Activated CD4-positive, alpha-beta T cell treated with anti-CD3 and anti-CD28 coated beads, Interleukin-2, amount 50 U/mL, for 16 hours (primary cell): ENCODE measurements around the gene CALM3.
"Not testable (repeated sequence)": the region's sequence is repeated elsewhere in the genome, so short reads cannot be mapped to it uniquely, and the experiment has no call there.

Experiments used
- DNase-seq: peaks from one replicate; pipeline ENCODE4 v3.0.0-alpha.2; 2020

CALM3 gene

DNA sequence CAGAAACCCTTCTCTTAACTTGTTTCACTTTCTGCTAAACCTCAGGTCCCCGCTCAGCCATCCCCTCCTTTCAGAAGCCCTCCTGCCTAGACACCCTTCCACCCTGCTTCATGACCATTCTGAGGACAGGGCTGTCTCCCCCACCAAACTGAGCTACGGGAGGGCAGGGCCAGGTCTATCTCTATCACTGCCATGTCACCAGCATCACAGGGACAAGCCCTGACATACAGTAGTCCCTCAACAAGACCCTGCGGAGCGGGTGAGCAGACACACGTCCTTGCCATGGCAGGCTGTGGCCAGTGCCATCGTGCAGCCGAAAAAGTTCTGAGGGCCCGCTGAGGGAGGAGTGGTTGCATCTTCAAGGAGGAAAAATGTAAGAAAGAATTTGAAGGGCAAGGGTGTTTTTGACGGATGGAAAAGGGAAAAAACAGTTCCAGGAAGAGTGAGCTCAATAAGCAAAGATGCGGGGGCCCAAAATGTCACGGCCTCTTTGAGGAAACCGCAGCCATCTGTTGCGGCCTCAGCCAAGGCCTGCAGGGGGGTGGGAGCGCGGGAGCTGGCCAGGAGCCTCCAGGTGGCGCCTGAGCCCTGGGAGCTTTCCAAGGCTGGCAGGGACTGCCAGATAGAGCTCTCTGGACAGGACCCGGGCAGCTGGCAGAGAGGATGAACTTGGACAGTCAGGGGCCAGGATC is 15.6 kb downstream of the CALM3 start:
- DNase-seq: peak; percentile 43

DNA sequence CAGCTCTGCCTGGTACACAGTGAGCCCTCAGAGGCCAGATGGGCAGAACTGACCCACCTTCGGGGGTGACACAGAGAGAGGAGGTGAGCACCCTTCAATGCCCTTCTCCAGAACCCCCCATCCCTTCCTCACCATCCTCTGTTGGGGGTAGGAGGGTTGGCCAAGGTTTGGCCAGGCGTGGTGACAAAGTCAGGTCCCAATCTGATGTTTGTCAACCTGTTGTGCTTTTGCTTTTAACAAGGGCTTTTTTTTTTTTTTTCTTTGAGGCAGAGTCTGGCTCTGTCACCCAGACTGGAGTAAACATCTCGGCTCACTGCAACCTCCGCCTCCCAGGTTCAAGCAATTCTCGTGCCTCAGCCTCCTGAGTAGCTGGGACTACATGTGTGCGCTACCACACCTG is 16.5 kb downstream of the CALM3 start:
- DNase-seq: no peak

DNA sequence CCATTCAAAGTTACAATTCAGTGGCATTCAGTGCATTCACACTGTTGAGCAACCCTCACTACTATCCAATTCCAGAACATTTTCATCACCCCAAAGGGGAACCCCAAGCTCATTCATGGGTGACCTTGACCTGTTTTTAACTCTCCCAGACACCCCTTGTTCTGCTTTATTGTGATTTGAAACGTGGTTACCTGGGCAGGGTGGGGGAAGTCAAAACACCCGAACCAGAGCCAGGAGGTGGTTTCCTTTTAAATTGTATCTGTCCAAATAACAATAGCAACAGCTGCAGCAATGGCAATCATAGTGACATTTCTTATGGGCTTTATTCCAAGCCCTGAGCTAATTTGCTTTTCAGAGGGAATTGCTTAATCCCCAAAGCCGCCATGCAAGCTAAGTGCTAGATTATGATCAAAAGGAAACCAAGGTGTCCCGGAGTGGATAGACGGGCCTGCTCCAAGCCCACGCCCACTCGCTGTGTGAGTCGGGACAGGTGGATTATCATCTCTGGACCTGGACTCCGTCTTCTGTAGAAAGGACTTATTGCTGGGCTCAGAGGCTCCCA is 17.6 kb downstream of the CALM3 start:
- no peak for DNase-seq

DNA sequence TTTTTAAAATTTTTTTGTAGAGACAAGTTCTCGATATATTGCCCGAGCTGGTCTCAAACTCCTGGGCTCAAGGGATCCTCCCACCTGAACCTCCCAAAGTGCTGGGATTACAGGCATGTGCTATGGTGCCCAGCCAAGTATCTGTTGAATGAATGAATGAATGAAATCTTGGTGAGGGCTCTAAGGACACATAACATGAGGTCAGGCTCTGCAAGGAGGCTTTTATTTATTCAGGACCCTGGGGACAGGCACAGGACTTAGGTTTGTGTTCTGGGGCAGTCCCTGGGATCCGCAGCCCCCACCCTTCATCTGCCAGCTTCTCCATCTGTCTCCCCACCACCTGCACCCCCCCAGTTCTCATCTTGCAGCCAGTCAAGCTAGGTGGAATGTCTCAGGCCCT is 19.1 kb downstream of the CALM3 start:
- no peak for DNase-seq

DNA sequence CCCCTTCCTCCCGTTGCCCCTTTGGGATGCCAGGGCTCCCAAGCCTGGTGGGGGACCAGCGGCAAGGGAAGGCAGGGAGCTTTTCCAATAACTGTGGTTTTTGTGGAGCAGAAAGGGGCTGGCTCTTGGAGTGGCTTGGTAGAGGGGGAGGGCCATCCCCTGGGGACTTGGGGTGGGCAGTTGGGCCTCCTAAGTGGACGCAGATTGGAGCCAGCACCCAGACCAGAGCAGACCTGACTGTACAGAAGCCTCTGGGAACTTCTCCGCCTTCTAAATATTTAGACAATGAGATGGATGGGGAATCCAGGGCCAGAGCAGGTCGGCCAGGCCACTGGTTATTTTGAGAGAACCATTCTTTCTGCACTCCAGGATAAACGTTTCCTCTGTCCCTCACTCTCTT is 19.6 kb downstream of the CALM3 start:
- no peak for DNase-seq

DNA sequence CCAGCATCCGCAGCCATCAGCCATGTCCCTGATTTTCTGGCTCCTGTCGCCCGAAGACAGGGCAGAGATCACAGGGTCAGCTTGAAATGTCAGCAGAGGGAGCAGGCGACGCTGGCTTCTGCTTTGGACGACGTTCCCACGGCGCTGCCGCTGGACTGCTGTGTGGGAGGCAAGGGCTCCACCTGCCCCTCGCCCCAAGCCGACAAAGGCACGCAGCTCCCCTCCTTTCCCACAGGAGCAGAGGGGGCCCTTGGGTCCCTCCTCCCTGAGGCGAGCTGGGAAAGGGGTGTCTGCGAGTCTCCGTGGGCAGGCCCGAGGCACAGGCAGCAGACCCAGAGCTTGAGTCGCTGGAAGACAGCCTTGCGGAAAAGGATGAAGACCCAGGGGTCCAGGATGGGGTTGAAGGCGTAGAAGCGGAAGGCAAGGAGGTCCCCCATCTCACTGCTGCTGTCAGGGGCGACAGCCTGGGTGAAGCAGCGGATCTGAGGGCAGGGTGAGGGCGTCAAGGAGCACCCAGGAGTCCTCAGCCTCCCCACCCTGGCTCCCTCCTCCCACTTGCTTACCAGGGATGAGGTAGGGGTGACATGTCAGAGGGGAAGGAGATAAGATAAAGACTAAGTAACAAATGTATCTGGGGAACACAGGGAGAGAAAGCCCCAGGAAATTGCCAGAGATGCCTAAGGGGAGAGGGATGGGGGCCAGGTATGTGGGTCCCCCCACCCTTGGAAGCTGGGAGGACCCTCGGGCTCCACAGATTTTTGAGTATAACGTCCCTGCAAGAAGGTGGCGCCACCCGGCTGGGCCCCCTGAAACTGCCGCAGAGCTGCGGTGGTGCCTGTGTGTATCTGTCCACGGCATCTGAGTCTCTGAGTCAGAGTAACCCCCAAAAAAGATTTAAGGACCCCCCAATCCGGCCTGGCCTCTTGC is 20.3 kb downstream of the CALM3 start:
- no peak for DNase-seq

DNA sequence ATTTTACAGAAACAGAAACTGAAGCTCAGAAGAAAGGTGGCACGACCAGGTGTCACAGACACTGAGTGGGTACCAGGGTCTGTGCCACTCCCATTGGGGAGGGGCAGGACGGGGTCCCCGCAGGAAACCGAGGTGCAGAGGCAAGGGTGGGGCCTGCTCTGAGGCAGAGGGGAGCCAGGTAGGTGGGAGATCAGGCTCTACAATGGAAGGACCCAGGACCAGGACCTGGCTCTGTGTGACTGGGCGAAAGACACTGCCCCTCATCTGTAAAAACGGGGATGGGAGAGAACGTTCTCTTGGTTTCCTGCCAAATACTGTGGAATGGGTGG is 21.0 kb downstream of the CALM3 start:
- no peak for DNase-seq

DNA sequence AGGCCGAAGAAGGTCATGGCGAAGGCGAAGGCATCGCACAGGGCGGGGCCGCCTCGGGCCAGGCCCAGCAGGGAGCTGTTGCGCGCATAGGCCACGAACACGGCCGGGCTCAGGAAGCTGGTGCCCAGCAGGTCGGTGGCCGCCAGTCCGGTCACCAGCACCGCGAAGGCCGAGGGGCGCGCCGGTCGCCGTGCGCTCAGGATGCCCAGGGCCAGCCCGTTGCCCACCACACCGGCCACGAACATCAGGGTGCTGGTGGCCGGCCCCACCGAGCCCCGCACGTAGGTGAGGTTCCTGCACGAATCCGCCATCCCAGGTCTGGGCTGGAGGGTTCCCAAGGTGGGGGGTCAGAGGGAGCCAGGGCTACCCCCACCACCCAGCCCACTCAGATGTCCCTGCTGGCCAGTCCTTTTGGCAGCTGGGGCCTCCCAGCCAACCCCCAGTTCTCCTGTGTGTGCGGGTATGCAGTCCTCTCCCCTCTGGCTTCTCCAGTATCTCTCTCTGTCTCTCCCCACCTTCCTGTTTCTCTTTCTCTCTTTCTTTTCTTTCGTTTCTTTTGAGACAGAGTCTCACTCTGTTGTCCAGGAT is 22.9 kb downstream of the CALM3 start:
- DNase-seq: no peak

DNA sequence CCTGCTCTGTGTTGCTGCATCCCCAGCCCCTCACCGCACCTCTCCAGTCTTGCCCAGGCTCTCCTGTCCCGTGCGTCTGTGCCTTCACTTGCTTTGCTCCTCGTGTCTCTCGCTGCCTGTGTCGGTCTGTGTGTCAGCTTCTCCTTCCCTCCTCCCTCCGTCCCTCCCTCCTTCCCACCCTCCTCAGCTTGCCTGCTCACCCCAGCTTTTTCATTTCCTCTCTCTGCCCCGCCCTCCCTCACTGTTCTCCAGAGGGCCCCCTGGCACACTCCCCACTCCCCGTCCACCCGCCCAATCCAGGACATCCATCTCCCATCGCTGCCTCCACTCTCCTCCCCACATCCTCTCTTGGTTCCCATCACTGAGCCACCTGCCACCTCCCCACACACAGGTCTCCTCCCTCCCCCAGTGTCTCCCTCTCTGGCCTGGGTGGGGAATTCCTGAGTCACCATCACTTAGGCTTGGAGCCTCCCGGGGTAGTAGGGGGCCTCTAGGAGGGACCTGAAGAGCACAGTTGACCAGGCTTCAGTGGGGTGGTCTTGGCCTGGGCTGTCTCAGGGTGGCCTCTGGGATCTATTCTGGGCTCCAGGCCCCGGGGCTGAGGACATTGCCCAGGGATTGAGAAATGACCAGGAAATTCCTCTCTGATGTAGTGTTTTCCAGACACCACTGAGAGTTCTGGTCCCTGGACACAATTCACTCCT is 24.0 kb downstream of the CALM3 start, which contains the start of gene PTGIR:
Gene PTGIR (minus strand): TSS at position 132 of the 704 bp plus-strand sequence. CDS start 864 bp downstream, outside the sequence.
- DNase-seq: no peak

DNA sequence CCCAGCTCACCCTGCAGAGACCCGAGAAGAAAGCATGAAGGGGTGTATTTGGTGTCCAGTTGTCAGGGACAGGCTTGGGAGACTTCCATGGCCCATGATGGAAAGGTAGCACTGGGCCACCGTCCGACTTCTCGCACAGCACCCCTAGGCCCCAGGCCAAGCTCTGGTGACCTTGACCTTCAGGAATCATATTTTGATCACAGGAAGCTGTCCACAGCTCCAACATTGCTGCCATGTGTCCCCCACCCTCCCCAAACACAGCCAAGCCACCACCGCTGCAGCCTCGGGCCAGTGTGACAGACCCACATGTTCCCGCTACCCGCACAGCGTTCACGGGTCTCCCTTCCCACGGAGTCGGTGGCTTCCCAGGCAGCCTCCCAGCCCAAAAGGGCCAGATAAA is 24.6 kb downstream of the CALM3 start:
- no peak for DNase-seq

DNA sequence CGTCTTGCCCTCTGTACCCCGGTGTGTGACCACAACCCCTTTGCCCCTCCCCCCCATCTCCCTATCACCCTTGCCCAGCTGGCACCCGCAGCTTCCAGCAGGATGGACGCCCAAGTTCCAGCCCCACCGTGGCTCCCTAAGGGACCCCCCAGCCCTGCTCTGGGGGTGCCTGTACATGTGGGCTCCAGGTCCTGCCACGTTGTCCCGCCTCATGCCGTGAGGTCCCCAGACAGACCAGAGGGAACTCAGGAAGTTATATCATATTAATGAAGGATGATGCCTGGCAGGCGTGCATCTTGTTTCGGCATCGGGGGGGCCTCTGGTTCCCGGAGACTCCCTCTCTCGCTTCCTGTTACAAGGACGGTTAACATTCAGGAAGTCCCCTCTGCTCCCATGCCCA is 25.3 kb downstream of the CALM3 start:
- DNase-seq: no peak

DNA sequence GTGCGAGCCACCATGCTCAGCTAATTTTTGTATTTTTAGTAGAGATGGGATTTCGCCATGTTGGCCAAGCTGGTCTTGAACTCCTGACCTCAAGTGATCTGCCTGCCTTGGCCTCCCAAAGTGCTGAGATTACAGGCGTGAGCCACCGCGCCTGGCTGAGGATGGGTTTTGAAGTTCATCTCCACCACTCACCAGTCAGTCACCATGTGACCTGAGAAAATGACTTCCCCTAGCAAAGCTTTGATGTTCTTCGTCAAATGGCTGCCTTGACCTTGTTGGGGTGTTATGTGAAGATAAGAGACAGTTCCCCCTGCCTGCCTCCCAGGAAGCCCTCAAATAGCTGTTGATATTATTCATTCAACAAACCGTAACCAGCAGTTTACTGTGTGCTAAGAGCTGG is 27.8 kb downstream of the CALM3 start:
- DNase-seq: not testable (repeated sequence)

DNA sequence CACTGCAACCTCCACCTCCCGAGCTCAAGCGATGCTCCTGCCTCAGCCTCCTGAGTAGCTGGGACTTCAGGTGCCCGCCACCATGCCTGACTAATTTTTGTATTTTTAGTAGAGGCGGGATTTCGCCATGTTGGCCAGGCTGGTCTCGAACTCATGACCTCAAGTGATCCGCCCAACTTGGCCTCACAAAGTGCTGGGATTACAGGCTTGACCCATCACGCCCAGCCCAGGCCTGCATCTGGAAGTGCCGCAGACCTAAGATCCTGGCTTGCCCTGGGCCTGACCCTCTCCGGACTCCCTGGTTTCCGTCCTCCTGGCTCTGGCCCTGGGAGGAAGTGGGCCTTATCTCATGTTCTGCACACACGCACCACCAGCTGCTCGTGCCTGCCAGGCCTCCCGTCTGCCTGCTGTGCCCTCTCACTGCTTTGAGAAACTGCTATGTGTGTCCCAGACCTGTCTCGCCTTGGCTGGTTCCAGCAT is 28.5 kb downstream of the CALM3 start:
- no peak for DNase-seq

DNA sequence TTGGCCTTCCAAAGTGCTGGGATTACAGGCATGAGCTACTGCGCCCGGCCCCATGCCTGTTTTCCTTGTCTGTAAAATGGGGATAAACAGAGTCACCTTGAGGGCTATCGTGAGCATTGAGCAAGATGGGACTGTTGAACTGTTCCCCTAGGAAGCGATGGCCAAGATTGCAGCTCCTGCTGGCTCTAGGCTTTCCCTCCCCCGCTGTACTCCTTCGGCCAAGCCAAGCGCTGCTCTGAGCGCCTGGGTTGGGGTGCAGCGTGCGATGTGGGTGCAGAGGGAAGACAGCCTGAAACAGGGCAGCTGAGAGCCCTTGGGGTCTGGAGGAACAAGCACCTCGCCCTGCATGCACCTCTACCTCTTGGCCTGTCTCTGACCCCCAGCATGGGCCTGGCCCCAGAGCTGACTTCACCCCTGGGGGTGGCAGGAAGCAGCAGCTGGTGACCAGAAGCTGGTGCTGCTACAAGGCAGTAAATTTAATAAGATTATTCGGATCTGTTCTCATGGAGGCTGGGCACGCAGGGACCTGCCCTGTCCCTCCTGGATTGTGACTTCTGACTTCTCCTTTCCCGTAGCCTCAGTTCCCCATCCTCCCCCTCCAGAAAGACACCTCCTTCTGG is 29.6 kb downstream of the CALM3 start:
- DNase-seq: no peak

DNA sequence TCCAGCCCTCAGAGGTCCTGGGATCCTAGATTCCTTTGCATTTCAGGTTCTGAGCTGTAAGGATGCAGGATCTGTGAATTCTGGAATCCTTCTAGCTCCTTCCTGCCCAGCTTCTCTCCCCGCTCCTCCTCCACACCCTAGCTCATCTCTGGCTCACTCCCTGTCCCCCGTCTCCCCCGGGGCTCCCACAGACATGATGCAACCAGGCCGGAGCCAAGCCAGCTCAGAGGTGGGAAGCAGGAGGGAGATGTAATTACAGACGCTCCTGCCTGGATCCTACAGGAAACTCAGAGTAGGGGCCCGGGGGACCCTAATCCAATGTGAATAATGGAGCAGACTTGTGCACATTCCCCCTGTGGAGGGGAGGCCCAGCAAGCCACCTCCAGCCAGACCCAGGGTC is 30.4 kb downstream of the CALM3 start:
- no peak for DNase-seq

DNA sequence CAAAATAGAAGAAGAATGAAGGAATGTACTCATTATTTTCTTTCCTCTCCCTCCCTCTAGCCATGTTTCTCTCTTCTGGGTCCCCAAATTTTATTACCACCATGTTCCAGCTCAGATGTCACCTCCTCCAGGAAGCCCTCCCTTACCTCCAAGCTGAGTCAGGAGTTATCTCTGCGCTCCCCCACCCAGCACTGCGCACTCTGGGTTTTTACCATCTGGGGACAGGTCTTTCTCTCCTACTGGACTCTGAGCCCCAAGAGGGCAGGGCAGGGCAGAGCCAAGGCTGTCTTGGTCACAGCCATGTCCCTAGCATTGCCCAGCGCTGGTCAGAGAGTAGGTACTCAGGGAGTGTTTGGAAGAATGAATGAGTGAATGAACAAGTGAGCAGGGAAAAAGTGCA is 32.0 kb downstream of the CALM3 start:
- no peak for DNase-seq

DNA sequence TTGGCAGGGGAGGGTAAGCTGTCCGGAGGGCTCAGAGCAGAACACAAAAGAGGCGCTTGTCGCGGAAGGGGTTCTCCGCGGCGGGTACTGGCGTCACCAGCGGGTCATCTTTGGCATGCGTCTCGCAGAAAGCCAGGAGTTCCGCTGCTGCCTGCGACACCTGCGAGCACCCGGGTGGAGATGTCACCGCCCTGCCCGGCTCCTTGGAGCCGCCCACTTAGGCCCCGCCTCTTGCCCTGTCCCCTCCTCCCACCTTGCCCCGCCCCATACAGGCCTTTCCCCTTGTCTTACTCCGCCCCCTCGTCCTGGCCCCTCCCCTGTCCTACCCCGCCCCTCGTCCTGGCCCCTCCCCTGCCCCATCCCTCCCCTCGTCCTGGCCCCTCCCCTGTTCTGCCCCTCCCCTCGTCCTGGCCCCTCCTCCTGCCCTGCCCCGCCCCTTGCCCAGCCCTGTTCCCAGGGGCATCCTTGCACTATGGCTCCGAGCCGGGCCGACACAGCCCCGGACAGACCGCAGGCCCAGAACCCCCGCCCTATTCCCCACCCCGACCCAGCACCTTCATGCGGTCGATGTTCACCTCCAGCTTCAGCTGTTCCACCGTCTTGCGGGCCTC is 33.0 kb downstream of the CALM3 start:
- DNase-seq: peak; percentile 96

DNA sequence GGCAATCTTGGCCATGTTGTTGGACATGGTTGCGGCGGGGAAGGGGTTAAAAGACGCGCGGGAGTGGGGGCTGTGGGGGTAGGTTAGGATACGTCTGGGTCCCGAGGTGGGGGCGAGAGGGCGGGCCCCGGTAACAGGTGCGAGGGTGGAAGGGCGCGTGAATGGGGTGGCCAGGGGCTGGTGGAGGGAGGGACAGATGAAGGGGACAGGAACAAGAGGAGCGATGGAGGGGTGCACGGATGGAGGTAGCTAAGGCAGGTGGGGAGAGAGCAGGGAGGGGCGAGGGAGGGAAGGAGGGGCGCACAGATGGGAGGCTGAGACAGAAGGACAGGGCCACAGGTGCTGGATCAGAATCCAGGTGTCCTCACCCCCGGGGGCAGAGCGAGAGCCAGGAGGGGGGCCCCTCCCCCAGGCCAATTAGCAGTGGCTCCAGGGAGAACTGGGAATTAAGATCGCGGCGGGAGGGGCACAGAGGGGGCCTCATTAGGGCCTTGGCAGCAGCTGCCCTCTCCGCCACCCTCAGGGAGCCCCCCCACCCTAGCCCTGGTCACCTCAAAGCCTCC is 33.6 kb downstream of the CALM3 start:
- DNase-seq: no peak

DNA sequence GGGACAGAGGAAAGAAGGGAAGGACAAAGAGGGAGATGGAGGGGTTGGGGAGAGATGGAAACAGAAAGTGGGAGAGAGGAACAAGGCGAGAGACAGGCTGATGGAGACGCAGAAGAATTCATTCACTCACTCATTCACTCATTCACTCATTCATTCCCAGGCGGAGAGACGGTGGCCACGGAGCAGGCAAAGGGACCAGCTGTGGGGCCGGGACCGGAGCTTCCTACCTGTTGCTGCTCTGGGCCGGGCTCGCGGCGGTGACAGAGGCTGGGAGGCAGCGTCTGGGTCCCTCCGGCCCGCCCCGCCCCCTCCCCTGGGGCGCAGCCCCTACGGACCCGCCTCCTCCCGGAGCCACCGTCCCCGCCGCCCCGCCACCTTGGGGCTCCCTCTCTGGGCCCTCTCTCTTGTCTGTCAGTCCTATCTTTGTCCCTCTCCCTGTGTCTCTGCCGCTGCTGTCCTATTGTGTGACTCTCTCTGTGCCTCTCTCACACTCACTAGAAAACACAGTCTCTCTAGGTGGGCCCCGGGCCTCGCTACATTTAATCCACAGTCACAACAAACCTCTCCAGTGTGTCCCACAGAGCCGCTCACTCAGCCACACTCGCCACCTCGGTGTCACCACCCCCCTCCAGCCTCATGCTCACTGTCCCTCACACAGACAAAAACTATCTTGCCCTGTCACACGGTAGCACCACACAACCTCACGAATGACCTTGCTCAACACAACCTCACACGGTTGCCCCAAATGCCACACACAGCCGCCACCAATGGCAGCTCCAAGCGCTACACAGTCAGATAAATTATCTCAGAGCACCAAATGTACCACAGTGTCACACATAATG is 35.0 kb downstream of the CALM3 start, which contains the start of gene GNG8:
Gene GNG8 (minus strand): TSS at position 283 of the 842 bp plus-strand sequence. CDS start 1,520 bp downstream, outside the sequence.
- DNase-seq: no peak

DNA sequence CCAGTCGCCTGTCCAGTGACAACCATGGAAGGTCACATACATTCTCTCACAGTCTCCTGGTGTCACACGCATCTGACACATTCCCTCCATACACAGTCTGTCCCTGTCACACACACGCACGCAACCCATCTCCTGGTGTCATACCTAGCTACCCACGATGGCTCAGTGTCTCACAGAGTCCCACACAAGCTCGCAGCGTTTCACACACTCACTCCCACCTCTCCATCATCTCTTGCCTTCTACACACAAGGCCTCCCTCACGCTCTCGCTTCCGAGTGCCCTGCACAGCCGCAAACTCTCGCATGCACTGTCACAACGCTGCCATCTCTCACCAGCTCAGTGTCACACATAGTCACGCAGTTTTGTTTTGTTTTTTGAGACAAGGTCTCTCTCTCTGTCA is 36.1 kb downstream of the CALM3 start:
- no peak for DNase-seq
